Middle frontal gyrus (tissue), 1 donor: ENCODE data around the gene FMNL2.

ENCODE experiments used
- DNase-seq: peaks from one replicate; pipeline ENCODE4 v3.0.0-alpha.2; 2015; ENCODE audit warnings: low spot score; ENCODE audit errors: extremely low spot score

FMNL2 gene

DNA sequence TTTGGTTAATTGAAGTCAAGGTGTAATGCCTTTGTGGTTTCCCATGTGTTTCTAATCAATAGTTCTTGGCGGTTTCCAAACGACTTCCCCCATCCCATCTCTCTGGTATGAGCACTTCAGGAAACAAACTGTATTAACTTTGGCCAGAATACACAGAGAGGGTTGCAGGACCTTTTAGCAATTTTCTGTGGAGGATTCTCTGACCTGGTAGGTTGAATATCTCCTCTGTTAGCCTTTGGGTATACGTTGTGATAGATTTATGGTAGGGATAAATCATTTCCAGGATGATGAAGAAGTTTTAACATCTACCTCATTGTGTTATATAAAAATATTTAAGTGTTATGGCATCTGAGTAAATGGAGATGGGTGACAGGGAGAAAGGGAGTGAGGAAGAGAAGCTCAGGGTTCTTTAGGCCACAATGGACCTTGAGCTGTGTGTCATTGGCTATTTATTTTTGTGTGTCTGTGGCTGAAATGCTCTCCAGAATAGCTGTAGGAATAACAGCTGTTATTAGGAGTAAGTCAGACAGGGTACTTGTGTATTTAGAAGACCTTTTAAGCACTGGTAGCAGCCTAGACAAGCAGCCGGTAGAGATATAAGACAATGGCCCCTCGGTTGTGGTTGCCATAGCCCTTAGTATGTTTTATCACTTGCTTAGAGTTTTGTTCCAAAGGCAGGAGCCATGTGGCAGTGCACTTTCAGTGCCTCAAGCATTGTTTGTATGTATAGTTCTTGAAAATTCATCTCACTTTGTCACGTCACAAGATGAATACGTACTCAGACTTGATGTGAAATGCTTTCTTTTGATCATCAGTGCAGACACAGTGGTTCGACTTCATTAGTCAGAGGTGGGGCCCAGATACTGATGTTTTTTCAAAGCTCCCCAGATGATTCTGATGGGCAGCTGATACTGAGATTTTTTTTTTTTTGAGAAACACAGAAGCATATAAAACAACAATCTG is 91.1 kb downstream of the FMNL2 start:
- DNase-seq, result no peak

GRCh38 chr2:152426801-152427200 is 91.8 kb downstream of the FMNL2 start:
- no peak for DNase-seq

DNA sequence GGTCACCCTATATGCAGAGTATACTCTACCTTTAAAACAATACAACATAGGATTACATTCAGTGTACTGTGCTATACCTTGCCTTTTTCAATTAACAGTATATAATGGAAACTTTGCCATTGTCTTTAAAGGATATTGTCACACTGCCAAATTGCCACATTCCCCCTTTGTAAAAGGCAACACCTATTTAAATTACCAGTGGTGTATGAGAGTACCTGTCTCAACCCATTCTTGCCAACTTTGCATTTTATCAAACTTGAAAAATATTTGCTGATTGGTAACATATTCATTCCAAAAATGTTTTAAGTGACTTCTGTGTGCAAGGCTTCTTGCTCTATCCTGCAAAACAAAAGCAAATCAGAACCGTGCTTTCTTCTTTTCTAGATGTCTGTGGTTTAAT is 92.9 kb downstream of the FMNL2 start:
- no peak for DNase-seq

GRCh38 chr2:152428800-152429582 is 94.0 kb downstream of the FMNL2 start:
- DNase-seq, result no peak

DNA sequence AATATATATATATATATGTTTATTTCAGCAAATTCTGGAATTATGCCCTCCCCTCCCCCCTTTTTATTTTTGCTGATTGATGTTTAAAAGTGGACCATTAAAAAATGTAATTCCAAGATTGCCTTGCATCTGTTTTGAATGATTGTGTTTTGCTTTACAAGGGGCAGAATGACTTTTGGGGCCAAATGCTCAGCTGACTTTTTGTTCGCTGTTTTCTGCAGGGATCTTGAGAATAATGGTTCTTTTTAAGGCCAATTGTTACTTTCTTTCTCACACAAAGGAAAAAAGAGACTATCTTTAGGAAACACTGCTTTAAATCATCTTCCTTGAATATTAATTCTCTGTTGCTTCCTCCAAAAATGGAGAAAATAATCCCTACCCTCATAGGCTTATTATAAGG is 95.9 kb downstream of the FMNL2 start:
- DNase-seq, result no peak

GRCh38 chr2:152431370-152432098 is 96.6 kb downstream of the FMNL2 start:
- DNase-seq, result no peak

DNA sequence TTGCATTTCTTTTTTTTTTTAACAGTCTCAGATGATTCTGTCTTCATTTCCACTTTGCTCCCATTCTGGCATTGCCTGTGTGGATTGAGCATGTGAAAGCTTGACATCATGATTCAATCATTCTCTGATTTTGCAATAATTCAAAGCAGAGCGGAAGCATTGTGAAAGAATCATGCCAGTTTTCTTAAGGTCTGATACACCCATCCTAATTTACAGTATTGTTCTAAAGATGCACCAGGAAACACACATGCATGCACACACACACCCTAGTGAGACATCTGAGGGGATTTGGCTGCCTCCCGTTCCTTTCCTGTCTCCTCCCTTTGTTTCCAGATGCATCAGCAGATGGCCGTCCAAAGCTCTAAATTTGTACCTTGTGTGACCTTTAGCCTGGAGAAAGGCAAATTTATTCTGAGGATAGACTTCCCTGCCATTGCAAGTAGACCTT is 97.3 kb downstream of the FMNL2 start:
- no peak for DNase-seq

GRCh38 chr2:152432765-152433164 is 97.8 kb downstream of the FMNL2 start:
- DNase-seq, result no peak

- DNase-seq, result no peak
Observed at GRCh38 chr2:152433289-152433688, 98.3 kb downstream of the FMNL2 start.

DNA sequence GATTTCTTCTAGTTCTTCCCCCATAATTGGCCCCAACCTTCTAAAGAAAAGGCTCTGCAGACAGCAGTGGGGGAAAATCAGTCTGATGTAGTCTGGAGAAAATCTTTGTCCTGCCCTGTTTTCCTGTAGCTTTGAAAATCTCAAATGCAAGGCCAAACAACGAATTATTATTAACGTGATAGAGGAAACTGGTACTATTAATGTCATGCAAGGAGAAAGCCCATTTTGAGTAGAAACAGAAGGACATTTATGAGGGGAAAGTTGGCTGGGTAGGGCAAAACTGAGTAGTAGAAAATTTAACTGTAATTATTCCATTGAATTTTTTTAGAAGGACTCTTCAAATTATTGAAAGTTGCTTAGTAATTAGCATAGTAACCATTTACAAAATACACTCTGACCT is 98.8 kb downstream of the FMNL2 start:
- no peak for DNase-seq

GRCh38 chr2:152434395-152435182 is 99.6 kb downstream of the FMNL2 start:
- no peak for DNase-seq

DNA sequence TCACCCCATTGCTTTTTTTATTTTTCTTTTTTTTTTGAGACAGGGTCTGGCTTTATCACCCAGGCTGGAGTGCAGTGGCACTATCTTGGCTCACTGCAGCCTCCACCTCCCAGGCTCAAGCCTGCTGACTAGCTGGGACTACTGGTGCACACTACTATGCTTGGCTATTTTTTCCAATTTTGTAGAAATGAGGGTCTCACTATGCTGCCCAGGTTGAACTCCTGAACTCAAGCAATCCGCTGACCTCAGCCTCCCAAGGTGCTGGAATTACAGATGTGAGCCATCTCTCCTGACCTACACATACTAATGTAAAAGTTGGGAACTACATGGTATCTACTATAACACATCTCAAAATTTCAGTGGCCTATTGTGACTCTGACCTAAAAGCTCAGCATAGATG is 101.2 kb downstream of the FMNL2 start:
- DNase-seq, result no peak

DNA sequence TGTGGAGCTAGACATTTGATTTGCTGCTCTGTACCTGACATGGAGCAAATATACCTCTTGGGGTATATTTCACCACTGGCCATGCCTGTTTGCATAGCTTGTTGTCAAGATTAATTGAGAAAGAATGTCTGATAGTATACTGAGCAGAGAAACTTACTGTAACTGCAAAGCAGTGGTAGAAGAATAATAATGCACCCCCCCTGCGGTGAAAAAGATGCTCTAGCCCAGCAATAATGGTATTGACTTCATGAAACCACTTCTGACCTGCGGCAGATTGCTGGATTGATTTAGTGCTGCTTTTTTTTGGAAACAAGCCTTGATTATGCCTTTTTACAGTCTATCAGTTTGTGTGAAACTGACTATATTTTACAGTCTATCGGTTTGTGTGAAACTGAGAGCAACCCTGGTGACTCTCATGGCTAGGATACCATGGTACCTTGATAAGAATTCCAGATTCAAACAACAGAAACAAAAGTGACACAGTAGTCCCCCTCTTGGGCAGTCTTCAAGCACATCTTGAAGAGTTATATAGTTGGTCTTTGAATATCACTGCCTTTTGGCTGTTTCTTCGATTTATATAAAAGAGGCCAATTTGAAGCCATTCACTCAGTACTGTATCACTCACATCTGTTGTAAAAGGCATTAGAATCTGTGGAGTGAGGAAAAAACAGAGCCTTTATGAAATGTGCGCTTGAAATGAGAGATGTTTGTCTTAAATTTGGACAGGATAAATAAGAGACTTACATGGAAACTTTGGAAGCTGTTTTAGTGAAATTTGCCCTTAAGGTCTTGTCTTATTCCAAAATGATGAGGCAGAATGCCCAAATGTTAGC is 102.5 kb downstream of the FMNL2 start:
- DNase-seq, result no peak

DNA sequence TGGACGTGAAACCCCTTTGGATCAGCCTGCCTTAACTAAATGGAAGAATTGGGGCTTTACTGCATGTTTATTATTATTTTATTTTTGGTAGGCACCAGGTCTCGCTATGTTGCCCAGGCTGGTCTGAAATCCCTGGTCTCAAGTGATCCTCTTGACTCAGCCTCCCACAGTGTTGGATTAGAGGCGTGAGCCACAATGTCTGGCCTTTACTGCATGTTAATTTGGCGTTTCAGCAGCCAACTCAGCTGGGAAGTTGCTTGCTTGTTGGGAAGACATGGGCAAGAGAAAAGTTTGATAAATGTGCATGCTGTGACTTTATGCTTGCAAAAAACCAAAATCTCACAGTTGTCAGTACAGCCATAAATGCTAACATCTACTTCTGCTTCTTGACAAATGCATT is 105.1 kb downstream of the FMNL2 start:
- no peak for DNase-seq

DNA sequence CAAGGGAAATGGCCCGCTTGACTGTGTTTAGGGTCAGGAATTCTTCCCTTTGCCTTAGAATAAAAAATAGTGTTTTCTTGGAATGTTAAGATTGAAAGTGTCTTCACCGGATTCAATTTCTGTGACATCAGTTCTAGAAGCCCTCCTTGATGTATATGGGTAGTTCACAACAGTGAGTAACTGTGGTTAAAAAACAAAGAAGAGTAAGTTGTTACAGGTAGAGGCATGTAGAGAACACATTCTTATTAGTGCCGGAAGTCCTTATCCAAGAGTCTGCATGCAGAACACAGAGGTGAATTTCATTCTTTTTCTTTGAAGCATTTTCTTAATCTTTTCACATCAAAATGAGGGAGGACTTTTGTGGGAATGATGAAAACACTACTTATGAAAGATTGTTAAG is 105.5 kb downstream of the FMNL2 start:
- no peak for DNase-seq

GRCh38 chr2:152441961-152442360 is 107.0 kb downstream of the FMNL2 start:
- DNase-seq, result no peak

DNA sequence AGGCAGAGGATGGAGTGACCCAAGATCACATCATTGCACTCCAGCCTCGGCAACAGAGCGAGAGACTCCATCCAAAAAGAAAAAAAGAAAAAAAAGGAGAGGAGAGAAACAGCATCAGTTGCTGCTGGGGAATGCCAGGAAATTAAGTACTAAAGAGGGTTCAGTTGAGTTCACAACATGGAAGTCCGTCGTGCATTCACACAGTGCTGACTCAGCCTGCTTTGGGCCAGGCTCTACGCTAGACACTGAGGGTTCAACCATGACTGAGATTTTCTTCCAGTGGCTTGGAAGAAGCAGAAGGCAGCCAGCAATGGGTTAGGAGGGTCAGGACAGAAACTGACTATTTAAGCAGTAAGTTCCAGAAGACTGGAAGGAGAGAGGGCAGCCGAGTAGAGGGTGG is 108.8 kb downstream of the FMNL2 start:
- DNase-seq, result no peak

GRCh38 chr2:152444448-152444847 is 109.5 kb downstream of the FMNL2 start:
- no peak for DNase-seq

- DNase-seq, result no peak
Observed at GRCh38 chr2:152445375-152445774, 110.4 kb downstream of the FMNL2 start.

DNA sequence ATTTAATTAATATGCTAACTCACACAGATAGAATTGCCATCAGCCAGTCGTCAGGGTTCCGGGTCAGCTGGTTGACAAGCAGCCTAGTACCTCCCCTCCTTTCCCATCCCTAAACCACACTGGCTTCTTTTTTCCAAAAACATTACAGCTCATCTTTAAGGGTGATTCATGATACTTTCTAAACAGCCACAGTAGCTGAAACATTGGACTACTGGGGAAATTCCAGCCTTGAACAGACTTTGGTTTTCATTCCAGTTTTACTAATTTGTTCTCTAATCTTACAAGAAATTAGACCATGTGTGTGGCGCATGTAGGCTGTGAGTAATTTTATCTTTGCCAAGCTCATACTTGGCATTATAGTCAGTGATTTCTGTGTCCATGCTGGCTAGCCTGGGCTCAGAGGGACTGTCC is 110.8 kb downstream of the FMNL2 start:
- no peak for DNase-seq
